GM18507 (cell line): ENCODE results near the gene G6PC3.

Experiments
- DNase-seq: peaks from one replicate; pipeline ENCODE4 v3.0.0; 2011; ENCODE audit warnings: low read depth; ENCODE audit not compliant: insufficient read length; ENCODE audit errors: extremely low spot score
- FAIRE-seq: peaks from 2 replicates; lab custom pipeline; 2011; peaks lifted over from hg19 to GRCh38; lab: Jason Lieb, UNC

G6PC3 gene

DNA sequence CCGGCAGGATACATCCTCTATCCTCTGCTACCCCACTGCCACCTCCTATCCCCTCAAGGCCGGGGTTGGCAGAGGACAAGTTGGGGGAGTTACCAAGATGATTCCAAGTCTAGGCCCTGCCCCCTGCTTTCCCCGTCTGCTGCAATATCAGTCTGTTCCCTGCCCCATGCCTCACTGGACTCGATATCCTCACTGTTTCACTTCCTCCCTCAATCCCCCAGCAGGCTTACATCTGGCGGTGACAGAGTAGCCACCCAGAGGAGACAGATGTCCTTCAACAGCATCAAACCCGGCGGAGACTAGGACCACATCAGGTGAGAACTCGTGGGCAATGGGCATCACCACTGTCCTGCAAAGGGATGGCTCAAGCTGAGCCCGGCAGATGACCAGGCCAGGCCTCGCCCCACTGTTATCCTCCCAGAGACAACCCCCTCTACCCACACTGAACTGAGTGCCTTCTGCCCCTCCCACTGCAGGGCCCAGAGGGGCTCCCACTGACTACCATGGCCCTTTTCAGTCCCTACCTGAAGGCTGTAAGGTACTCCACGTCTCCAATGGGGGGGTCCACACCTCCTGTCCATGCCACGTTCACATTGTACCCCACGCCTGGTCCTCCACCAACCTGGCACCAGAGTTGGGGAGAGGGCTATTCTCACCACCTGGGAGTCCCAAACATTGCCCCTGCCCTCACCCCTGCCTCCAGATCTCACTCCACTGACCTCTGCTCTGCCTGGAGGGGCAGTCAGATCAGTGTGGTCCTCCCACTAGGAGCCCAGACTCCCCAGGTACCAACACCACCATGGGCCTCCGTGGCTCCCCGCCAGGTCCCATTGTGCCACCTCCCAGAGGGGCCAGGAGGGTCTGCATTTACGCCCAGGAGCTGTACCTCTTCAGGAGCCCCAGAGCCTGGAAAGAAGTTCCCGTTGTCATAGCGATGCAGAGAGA lies 9.6 kb downstream of the G6PC3 start:
- no peak for FAIRE-seq
- no peak for DNase-seq

DNA sequence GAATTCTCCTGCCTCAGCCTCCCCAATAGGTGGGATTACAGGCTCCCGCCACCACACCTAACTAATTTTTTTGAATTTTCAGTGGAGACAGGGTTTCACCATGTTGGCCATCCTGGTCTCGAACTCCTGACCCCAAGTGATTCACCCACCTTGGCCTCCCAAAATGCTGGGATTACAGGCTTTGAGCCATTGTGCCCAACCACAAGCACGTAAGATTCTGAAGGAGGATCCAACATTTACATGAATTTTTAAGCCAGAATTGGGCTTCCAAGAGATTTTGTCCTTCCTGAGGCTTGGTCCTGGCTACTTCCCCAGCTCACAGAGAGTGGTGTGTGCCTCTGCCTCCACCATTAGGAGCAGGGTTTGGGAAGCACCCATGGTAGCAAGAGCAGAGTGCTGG lies 11.1 kb downstream of the G6PC3 start:
- FAIRE-seq, result no peak
- DNase-seq, result no peak

DNA sequence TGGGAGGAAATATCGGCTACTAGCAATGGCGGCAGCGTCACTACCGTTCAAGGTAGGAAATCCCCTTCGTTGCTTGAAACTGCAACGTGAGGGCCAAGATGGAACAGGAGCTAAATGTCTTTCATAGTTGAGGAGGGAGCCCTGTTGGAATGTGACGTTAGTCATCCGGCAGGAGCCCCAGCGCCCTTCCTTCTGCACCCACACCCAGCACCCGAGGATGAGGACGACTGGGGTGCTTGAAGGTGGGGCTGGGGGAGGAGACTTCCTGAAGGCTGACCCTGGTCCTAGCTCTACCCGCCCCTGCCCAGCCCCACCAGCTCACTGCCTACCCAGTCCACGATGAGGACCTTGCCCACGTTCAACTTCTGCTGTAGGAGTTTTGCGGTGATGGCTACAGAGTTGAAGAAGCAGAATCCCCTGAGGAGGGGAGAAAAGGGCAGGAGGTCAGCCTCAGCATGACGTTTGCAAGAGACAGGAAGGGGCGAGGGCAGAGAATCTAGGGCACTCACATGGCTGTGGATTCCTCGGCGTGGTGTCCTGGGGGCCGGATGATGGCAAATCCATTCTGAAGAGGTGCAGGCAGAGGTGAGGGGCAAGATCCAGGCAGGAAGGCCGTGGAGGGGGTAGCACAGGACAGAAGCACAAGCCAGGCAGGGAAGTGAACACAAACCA lies 11.9 kb downstream of the G6PC3 start:
- DNase-seq, result no peak
- FAIRE-seq, result no peak

DNA sequence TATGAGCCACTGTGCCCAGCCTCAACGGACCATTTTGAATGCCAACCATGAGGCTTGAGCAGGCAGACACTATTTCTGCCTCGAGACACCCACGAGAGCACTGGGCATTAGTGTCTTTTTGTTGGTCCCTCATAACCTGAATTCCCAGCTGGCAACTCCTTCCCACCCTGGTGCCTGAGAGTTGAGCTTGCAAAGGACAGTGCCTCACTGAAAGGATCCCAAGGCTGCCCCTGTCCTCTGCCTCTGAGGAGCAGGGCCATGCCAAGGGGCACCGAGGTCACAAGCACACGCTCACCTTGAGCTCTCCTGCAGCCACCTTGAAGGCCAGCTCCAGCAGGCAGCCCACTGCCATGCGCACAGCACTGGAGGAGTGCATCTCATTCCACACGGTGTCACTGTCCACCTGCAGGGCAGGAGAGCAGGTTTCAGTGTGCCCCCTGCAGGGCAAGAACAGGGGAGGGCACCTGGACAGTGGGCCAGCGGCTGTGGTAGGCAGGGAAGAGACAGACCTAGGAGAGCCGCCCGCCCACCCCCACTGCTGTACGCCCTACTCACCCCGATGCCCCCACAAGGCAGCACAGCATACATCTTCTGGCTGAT lies 12.8 kb downstream of the G6PC3 start:
- FAIRE-seq, result no peak
- DNase-seq, result no peak

DNA sequence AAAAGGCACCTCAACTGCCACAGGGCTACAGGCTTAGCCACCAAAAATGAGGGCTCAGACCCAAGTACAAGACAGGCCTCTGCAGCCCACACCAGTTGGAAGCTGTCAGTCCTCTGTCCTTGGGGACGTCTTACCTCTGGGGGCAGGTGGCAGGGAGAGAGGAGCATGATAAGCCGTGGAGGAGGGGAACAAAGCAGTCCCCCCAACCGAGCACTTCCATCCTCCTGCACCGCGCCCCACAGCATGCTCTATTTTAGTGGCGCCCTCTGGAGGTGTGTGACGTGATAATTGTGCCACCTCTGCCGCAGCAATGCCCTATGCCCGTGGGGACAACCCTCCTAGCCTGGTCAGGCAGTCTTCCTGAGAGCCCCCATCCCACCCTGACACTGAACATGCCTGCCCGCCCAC lies 13.6 kb downstream of the G6PC3 start:
- FAIRE-seq (no peak), DNase-seq (no peak)

DNA sequence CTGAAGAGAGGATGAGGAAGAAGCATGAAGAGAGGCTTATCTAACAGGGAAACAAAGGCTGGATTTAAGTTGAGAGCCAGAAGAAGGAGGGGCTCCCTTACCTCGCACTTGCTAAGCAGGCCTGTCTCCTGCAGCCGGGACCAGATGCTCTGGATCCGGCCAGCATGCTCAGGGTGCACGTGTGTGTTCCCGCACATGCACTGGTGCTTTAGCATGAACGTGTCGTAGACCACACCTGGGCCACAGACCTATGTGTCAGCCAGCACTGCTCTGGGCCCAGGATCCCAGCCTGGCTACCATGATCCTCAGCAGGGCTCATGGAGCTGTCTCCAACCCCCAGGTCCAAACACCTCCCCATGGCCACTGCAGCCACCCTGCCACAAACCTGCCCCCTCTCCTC lies 14.4 kb downstream of the G6PC3 start:
- no peak for FAIRE-seq

DNA sequence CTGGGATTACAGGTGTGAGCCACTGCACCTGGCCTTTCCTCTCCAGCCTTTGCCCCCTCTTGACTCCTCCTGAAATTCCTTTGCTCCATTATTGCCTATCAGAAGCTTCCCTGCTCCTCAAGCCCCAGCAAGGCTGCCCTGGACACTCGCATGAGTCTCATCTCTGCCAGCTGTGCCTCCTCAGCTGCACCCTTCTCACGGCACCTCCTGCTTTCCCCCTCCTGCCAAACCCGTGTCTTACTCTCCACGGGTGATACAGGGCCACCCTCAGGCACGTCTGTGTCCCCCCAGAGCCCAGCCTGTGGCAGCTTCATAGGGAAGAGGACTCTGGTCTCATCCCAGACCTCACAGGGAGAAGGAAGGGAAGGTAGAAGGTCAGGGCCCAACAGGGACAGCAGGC lies 15.4 kb downstream of the G6PC3 start:
- FAIRE-seq (no peak), DNase-seq (no peak)

More for the DNA sequence above, 14.4 kb downstream of the G6PC3 start:
- DNase-seq, result no peak

DNA sequence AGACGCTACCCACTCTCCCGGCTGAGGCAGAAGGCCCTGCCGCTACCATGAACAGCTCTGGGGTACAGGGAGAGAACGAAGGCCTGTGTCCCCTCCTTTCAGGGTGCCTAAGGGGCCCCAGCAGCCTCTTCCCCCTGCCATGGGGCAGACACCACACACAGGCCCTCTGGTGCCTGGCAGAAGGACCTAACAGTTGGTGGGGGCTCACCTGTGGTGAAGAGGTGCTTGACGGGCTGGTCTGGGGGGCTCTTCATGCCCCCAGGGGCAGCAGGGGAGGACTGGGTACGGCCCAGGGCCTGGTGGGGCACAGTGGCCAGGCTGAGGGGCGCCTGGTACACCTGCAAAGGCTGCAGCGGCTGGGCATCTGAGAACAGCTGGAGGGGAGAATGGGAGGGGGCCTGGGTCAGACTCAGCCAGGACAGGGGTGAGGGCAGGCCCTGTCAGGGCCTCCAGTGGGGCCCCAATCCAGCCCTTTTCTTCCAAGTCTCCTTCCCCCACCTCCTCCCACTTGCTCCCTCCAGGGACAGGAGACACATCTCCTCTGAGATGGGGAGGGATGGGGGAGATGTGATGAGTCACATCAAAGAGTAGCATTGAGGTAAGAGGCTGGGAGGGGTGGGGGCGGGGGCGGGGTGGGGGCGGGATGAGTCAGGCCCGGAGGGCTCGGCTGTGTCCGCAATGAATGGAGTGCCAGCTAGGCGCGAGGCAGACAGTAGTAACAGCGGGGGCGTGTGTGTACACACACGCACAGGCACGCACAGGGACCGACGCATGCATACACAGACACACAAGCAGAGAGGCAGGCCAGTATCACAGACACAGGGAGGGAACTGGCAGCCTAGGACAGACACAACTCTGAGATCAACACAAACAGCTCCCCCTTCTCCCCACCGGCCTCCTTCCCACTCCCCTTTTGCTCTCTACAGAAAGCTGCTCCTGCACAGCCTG lies 16.1 kb downstream of the G6PC3 start:
- FAIRE-seq, result no peak
- no peak for DNase-seq

DNA sequence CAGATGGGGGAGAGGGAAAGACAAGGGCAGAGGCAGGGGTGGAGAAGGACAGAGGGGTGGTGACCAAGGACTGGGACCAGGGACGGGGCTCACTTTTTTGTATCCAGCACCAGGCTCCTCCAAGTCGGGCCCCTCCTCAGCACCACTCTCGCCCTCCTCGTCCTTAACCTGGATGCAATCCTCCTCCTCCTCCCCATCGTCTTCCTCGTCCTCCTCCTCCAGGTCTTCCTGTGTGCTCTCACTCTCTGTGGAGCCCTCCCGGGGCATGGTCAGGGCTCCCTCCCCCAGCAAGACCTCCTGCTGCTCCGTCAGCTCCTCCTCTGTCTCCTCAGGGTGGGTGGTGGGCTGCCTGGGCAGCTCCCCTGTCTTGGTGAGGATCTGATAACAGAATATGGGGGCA lies 16.8 kb downstream of the G6PC3 start:
- no peak for DNase-seq
- no peak for FAIRE-seq

DNA sequence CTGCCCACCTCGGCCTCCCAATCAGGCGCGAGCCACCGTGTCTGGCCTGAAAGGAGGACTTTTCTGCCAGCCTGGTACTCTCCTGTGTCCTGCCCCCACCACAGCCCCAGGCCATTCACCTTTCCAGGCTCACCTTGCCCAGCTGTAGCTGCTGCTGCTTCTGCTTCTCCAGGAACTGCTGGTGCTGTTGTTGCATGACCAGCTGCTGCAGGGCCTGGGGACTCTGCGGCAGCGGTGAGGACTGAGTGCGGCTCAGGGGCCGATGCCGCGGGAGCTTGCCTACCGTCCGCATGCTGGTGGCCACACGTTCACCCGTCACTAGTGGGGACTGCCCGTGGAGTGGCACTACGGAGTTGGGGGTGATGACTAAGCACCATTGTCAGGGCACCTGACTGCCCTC lies 17.7 kb downstream of the G6PC3 start:
- FAIRE-seq, result no peak
- DNase-seq, result no peak

DNA sequence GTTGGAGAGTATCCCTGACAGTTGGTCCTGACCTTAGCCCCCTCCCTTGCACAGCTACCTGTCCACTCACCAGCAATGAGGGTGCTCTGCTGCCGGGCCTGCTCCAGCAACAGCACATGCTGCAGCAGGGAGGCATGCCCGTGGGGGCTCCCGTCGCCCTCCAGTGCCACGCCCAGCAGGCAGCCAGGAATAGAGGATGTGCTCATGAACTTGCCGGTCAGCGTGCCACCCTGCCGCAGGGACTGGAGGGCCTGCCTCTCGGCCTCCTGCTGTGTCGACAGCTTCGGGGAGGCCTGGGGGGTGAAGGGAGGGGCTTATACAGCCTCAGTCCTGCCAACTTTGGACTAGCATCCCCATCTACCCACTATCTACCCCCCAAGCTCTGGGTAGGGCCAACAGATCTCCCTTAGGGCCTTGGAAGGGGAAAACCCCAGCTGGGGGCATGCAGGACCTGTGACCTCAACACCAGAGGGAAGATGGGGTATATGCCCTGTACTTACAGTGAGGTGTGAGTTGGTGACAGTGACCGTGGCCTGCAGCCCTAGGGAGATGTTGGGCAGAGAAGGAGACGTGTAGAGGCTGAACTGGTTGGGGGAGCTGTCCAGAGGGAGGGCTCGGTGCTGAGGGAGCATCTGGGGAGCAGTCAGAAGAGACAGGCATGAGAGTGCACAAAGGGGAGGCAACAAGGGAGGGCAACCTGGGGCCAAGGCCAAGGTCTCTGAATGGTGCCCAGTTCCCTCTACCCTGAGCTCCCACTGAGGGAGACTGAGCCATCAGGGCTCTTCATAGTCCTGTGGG lies 20.9 kb downstream of the G6PC3 start:
- no peak for DNase-seq
- no peak for FAIRE-seq

DNA sequence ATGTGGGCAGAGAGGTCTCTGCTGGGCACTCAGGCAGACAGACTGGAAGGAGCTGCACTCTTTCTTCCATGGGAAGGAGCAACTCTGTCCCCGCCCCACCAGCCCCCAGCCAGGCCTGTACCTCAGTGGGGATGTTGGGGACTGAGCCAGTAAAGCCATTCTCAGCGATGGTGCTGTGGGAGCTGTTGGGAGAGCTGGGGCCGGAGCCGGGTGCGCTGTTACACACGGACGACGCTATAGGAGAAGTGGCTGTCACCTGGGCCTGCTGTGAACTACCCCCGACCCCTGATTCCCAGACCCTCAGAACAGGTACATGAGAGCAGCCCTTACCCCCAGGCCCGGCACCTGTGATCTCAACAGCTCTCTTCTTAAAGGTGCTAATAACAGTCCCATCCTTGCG lies 21.5 kb downstream of the G6PC3 start:
- DNase-seq, result no peak
- FAIRE-seq, result no peak

DNA sequence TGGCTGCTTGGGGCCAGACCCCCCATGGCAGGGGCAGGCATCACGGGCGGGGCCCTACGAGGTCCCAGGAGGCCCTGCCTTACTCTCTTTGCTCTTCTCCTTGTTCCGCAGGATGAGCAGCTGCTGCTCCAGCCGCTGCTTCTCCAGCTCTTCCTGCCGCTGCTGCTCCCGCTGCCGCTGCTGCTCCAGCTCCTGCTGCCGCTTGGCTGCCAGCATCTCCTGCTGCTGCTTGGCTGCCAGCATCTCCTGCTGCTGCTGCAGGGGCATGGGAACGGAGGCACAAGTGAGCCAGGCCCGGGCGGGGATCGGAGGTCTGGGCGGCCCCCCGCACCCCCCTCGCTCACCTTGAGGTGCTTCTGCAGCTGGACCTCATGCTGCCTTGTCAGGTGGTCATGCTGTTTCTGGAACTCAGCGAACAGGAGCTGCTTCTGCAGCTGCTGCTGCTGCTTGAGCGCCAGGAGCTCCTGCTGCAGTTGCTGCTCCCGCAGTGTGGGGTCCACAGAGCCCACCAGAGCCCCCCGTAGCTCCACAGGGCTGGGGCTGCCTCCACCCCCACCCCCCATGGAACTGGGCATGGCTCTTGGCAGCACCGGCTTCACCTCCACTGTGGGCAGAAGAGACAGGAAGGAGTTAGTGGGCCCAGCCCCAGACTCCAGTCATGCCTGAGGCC lies 22.8 kb downstream of the G6PC3 start:
- FAIRE-seq, result no peak
- no peak for DNase-seq

DNA sequence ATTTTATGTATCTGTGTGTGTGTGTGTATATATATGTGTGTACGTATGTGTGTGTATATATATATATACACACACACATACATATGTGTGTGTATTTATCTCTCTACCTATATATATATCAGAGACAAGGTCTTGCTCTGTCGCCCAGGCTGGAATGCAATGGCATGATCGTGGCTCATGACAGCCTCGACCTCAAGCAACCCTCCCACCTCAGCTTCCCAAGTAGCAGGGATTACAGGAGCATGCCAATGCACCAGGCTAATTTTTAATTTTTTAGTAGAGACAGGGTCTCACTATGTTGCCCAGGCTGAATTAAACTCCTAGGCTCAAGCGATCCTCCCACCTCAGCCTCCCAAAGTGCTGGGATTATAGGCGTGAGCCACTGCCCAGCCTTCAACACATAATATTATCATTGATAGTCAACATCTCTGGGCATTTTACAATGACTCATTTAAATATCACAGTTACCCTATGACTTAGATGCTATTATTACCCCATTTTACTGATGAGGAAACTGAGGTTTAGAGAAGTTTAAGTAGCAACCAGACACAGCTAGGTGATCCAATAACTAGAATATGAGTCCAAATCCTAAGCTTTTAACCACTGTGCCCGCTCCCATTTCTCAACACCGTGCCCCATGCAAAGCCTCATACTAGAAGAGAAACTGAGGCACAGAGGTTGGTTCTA lies 24.3 kb downstream of the G6PC3 start:
- FAIRE-seq (no peak), DNase-seq (no peak)

DNA sequence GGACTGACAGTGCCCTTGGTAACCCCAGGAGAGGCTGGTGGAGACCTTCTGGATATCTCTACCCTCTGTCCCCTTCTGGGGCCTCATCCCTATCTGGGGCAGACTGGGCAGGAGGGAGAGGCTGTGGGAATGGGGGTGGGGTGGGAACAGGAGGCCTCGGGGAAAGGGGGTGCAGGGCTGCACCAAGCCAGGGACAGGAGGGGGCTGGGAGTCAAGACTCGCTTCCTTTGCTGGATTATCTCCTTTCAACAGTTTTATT lies 24.8 kb downstream of the G6PC3 start:
- FAIRE-seq (no peak), DNase-seq (no peak)

DNA sequence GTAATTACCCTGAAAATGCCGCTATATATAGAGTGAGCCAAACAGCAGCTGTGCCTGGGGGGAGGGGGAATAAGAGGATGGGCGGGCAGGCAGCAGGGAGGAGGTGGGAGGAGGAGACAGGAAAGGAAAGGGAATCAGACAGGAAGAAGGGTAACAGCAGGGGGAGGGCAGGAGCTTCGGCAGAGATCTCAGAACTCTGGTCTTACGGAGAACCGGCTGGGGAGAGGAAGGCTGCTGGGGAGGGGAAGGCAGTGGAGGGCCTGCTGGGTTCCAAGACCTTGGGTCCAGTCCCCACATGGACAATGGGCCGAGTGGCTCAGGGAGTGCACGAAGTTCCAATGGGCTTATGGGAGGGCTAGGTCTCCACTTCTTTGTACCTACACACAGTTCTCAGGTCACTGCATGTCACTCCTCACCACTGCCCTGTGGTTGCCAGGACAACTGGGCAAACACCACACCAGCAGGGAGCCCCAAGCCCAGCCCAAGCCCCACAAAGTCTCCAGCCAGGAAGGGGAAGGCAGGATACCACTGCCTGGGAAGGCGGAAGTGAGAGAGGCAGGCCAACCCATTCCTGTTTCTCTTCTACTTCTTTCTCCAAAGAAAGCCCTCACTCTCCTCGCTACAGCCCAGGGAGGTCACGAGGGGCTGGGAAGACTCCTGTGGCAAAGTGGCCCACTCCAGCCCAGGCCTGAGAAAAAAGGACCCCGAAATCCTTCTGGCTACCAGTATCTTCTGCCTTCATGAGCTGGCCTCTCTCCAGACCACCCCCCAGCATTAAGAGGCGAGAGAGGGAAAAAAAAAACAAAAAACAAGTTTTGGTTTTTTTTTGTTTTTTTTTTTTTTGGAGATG lies 25.3 kb downstream of the G6PC3 start:
- no peak for FAIRE-seq

More for the DNA sequence above, 25.3 kb downstream of the G6PC3 start:
- DNase-seq, result no peak
